Suprapubic skin (tissue), 4 donors: ENCODE measurements around the gene DLG1. TPM values are rescaled to one million over a fixed set of nuclear protein-coding genes. Genes with fewer than 3 reads are reported as not detected.

Experiments
- DNase-seq, 2 donors: peaks; one replicate each; pipeline ENCODE4 v3.0.0-alpha.2; 2019; ENCODE audit warnings: low spot score in 2 of 2
- H3K27ac ChIP-seq: fragments of 200-600 bp; sonication (generic); one replicate; pipeline ENCODE4 v1.5.1; 2019
- H3K27me3 ChIP-seq: fragments of 200-600 bp; sonication (generic); one replicate; pipeline ENCODE4 v1.5.1; 2019
- H3K36me3 ChIP-seq: fragments of 200-600 bp; sonication (generic); one replicate; pipeline ENCODE4 v1.5.1; 2019
- H3K4me1 ChIP-seq: fragments of 200-600 bp; sonication (generic); one replicate; pipeline ENCODE4 v1.5.1; 2019
- H3K4me3 ChIP-seq: fragments of 200-600 bp; sonication (generic); one replicate; pipeline ENCODE4 v1.5.1; 2019; ENCODE audit warnings: mild to moderate bottlenecking
- H3K9me3 ChIP-seq: fragments of 200-600 bp; sonication (generic); one replicate; pipeline ENCODE4 v1.5.1; 2019
- CTCF ChIP-seq, 2 donors: fragments of 200-600 bp in 1 of 2; fragments of 450-650 bp in 1 of 2; sonication (generic) in 1 of 2; IDR thresholded peaks; one replicate each; pipeline ENCODE4 v1.5.1; 2016 to 2019; ENCODE audit warnings: antibody characterized with exemption in 2 of 2, mild to moderate bottlenecking in 1 of 2, moderate library complexity in 1 of 2
- EP300 ChIP-seq: sonication (generic); formaldehyde crosslinking; IDR thresholded peaks from one replicate; pipeline ENCODE4 v1.6.1; 2017; ENCODE audit warnings: antibody characterized with exemption
- POLR2A ChIP-seq, 2 donors: fragments of 450-650 bp; IDR thresholded peaks; one replicate each; pipeline ENCODE4 v1.6.1; 2017; ENCODE audit warnings: antibody characterized with exemption in 2 of 2, mild to moderate bottlenecking in 2 of 2, moderate library complexity in 2 of 2
- POLR2AphosphoS5 ChIP-seq, 3 donors: sonication (generic); formaldehyde crosslinking; IDR thresholded peaks; one replicate each; pipeline ENCODE4 v1.6.1; 2017; ENCODE audit warnings: antibody characterized with exemption in 3 of 3
- WGBS: methylation state at CpG from one replicate; pipeline ENCODE4 v1.1.5; 2018; 5-methylcytosine and 5-hydroxymethylcytosine counted together
- total RNA-seq, 4 donors: library from RNA; depleted of rRNA; stranded (reverse); fragments of >200 nt; gene quantifications; one replicate each; pipeline ENCODE4 v1.1.0, GENCODE V29; 2016

DLG1 gene
- total RNA-seq, 4 donors from 2014 or later: 86.2 to 140 (median 103) TPM

- peak overlapping the region; percentile 51 for H3K27ac ChIP-seq
- peaks cover 4% of the 10 kb centered on the region for H3K4me1 ChIP-seq
- peak in 1 of 2 donors; percentile 67 for DNase-seq
- TF ChIP-seq EP300 (no peak), POLR2A (IDR thresholded peaks at IDR 0.05) (no peak), POLR2AphosphoS5 (IDR thresholded peaks at IDR 0.05) (no peak), CTCF (IDR thresholded peaks at IDR 0.05) (no peak)
- H3K4me3 ChIP-seq: no peak overlapping the region
- peaks cover 6% of the 10 kb centered on the region for H3K27me3 ChIP-seq
- no peaks in the 10 kb centered on the region for H3K36me3 ChIP-seq
- 84% methylated on average over 14 of the region's 15 CpGs for WGBS
- H3K9me3 ChIP-seq: no peaks in the 10 kb centered on the region
These were observed 276.5 kb downstream of the DLG1 start for GRCh38 chr3:197021729-197022404.

GRCh38 chr3:197021231-197021630 is 277.2 kb downstream of the DLG1 start:
- H3K9me3 ChIP-seq: no peaks in the 10 kb centered on the region
- DNase-seq: peak; percentile 56 to 70
- H3K36me3 ChIP-seq: no peaks in the 10 kb centered on the region
- 82% methylated on average over 8 of the region's 10 CpGs for WGBS
- H3K27ac ChIP-seq: peak overlapping the region; percentile 18
- H3K4me3 ChIP-seq: no peak overlapping the region
- H3K4me1 ChIP-seq: peaks cover 4% of the 10 kb centered on the region
- H3K27me3 ChIP-seq: peaks cover 6% of the 10 kb centered on the region
- TF ChIP-seq CTCF (IDR thresholded peaks at IDR 0.05) (no peak), POLR2AphosphoS5 (IDR thresholded peaks at IDR 0.05) (no peak), EP300 (no peak), POLR2A (IDR thresholded peaks at IDR 0.05) (no peak)

GRCh38 chr3:197019535-197019934 is 278.9 kb downstream of the DLG1 start:
- H3K9me3 ChIP-seq: no peaks in the 10 kb centered on the region
- TF ChIP-seq POLR2AphosphoS5 (IDR thresholded peaks at IDR 0.05): no peak
- H3K4me1 ChIP-seq: peaks cover 4% of the 10 kb centered on the region
- no peak overlapping the region for H3K27ac ChIP-seq
- DNase-seq: no peak
- H3K4me3 ChIP-seq: no peak overlapping the region
- H3K27me3 ChIP-seq: peaks cover 6% of the 10 kb centered on the region
- WGBS: 85% methylated on average over 13 of the region's 13 CpGs
- H3K36me3 ChIP-seq: no peaks in the 10 kb centered on the region

- 53% methylated on average over 6 of the region's 6 CpGs for WGBS
These were observed 279.4 kb downstream of the DLG1 start for GRCh38 chr3:197019021-197019420.

GRCh38 chr3:197017003-197017402 is 281.4 kb downstream of the DLG1 start:
- 90% methylated on average over 10 of the region's 18 CpGs for WGBS
- no peak overlapping the region for H3K27ac ChIP-seq
- H3K4me3 ChIP-seq: no peak overlapping the region
- no peak for DNase-seq
- H3K36me3 ChIP-seq: no peaks in the 10 kb centered on the region
- H3K27me3 ChIP-seq: no peaks in the 10 kb centered on the region
- no peaks in the 10 kb centered on the region for H3K9me3 ChIP-seq
- H3K4me1 ChIP-seq: no peaks in the 10 kb centered on the region
- no peak for TF ChIP-seq CTCF (IDR thresholded peaks at IDR 0.05)
- TF ChIP-seq POLR2AphosphoS5 (IDR thresholded peaks at IDR 0.05): no peak
- no peak for TF ChIP-seq EP300
- no peak for TF ChIP-seq POLR2A (IDR thresholded peaks at IDR 0.05)

More at GRCh38 chr3:197019021-197019420, 279.4 kb downstream of the DLG1 start:
- TF ChIP-seq CTCF (IDR thresholded peaks at IDR 0.05) (no peak), POLR2AphosphoS5 (IDR thresholded peaks at IDR 0.05) (no peak), POLR2A (IDR thresholded peaks at IDR 0.05) (no peak), EP300 (no peak)
- no peak overlapping the region for H3K4me3 ChIP-seq
- DNase-seq: no peak
- H3K27ac ChIP-seq: no peak overlapping the region
- no peaks in the 10 kb centered on the region for H3K36me3 ChIP-seq
- peaks cover 4% of the 10 kb centered on the region for H3K4me1 ChIP-seq
- H3K27me3 ChIP-seq: peaks cover 3% of the 10 kb centered on the region
- H3K9me3 ChIP-seq: no peaks in the 10 kb centered on the region
